PFSK-1 (cell line): Measurements from ENCODE around the gene TP63.

Experiments
- FOXP2 ChIP-seq: optimal IDR thresholded peaks from 2 replicates; pipeline ENCODE3; 2011; ENCODE audit warnings: borderline replicate concordance, control low read depth, inconsistent platforms; ENCODE audit not compliant: insufficient read depth; ENCODE audit errors: extremely low read length, extremely low read depth
- POLR2AphosphoS5 ChIP-seq: IDR thresholded peaks from 2 replicates; pipeline ENCODE4 v1.6.1; 2012; ENCODE audit warnings: low read depth, mild to moderate bottlenecking, control low read depth, low read length, moderate library complexity
- REST ChIP-seq, 2 experiments: IDR thresholded peaks; 2 replicates each; pipeline versions ENCODE4 v1.6.1 to v1.8.0; 2011 to 2012; ENCODE audit warnings: low read depth in 2 of 2, low read length in 2 of 2, control low read depth in 1 of 2, inconsistent platforms in 1 of 2, mild to moderate bottlenecking in 1 of 2, moderate library complexity in 1 of 2; ENCODE audit not compliant: insufficient read depth in 1 of 2
- SIN3A ChIP-seq: IDR thresholded peaks from 2 replicates; pipeline ENCODE4 v1.6.1; 2012; ENCODE audit warnings: mild to moderate bottlenecking, low read length, moderate library complexity, borderline replicate concordance; ENCODE audit not compliant: insufficient read depth
- TAF1 ChIP-seq: IDR thresholded peaks from 2 replicates; pipeline ENCODE4 v1.6.1; 2012; ENCODE audit warnings: low read length, control low read depth, borderline replicate concordance; ENCODE audit not compliant: insufficient read depth

Gene TP63

DNA sequence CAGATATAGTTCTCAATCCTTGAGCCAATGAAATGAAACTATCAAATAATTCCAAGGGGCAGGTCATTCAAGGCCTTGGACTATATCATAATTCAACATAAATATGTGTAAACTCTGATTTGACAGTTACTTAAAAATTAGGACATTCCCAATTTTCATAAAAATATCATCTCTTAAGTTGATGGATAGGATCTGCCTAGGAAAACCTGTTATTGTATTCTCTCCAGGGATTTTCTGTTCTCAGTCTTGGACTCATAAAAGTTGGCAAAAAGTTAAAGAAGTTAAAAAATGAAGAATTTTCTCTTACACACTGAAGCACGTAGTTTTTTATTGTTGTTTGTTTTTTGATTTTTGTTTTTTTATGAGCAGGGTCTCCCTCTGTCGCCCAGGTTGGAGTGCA is 109.0 kb downstream of the TP63 start:
- no peak for TF ChIP-seq REST (IDR thresholded peaks at IDR 0.05; ENCODE audit: insufficient read depth in 1 of 2, low read depth in 2 of 2, low read length in 2 of 2)
- no peak for TF ChIP-seq FOXP2
- no peak for TF ChIP-seq SIN3A
- no peak for TF ChIP-seq TAF1
- no peak for TF ChIP-seq POLR2AphosphoS5

DNA sequence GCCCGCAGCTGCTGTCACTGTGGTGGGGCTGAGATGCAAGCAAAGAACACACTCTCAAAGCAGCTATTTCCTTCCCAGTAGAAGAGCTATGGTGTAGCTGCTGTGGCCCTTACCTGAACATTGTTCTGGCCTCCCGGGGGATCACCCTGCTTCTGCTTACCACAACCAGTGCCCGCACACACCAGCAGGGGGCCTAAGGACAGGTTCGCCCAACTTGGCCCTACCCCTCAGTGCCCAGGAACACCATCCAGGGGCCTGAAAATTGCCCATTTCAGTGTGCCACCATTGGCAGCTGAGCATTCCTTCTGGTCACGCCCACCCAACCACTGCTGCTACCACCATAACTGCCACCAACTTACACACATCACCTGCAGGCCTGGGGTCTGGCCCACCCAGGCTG is 113.0 kb downstream of the TP63 start:
- TF ChIP-seq POLR2AphosphoS5 (no peak), REST (IDR thresholded peaks at IDR 0.05; ENCODE audit: insufficient read depth in 1 of 2, low read depth in 2 of 2, low read length in 2 of 2) (no peak), TAF1 (no peak), FOXP2 (no peak), SIN3A (no peak)

GRCh38 chr3:189745622-189746021 is 114.4 kb downstream of the TP63 start:
- TF ChIP-seq POLR2AphosphoS5, result no peak
- no peak for TF ChIP-seq FOXP2
- TF ChIP-seq REST (IDR thresholded peaks at IDR 0.05; ENCODE audit: insufficient read depth in 1 of 2, low read depth in 2 of 2, low read length in 2 of 2), result no peak
- no peak for TF ChIP-seq SIN3A
- no peak for TF ChIP-seq TAF1

DNA sequence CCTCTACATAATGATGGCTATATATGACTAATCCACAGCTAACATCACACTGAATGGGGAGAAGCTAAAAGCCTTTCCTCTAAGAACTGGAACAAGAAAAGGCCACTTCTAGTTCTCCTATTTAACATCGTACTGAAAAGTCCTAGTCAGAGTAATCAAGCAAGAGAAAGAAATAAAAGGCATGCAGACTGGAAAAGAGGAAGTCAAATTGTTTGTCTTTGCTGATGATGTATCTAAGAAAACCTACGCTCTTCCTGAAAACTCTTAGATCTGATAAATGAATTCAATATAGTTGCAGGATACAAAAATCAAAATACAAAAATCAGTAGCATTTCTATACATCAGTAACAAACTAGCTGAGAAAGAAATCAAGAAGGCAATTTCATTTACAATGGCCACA is 116.9 kb downstream of the TP63 start:
- TF ChIP-seq TAF1, result no peak

GRCh38 chr3:189754356-189754755 is 123.2 kb downstream of the TP63 start:
- TF ChIP-seq FOXP2, result no peak

DNA sequence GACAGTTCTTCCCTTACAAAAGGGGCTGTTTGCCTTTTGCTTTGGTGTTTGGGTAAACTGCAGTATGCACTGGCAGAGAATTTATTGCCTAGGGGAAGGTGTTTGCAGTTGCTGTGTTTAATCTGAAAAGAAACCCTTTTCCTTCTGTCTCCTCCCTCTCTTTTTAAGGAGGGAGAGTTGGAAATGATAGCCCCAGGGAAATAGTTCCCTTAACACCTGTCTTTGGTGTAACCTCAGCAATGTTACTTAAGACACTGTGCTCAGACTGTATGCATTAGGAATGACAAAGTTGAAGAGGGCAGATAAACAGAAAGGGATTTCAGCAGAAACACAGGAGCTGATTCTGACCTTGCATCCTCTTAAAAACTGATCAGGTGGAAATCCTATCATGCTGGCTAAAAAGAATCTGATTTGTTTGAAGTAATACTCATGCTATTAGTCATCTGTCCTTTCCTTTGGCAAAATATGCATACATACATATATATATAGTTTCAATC is 125.4 kb downstream of the TP63 start:
- TF ChIP-seq FOXP2, result no peak
- TF ChIP-seq POLR2AphosphoS5, result no peak
- no peak for TF ChIP-seq TAF1
- TF ChIP-seq REST (IDR thresholded peaks at IDR 0.05; ENCODE audit: insufficient read depth in 1 of 2, low read depth in 2 of 2, low read length in 2 of 2), result no peak
- no peak for TF ChIP-seq SIN3A
